EH (cell line): ENCODE measurements around the gene WDR26.
"Not testable (repeated sequence)": the region's sequence is repeated elsewhere in the genome, so short reads cannot be mapped to it uniquely, and the experiment has no call there.

Experiments
- DNase-seq: peaks from one replicate; pipeline ENCODE4 v3.0.0-alpha.2; 2015; ENCODE audit warnings: low read depth

Gene WDR26

GRCh38 chr1:224433701-224434672 is 610 bp downstream of the WDR26 start:
- peak; percentile 41 for DNase-seq

DNA sequence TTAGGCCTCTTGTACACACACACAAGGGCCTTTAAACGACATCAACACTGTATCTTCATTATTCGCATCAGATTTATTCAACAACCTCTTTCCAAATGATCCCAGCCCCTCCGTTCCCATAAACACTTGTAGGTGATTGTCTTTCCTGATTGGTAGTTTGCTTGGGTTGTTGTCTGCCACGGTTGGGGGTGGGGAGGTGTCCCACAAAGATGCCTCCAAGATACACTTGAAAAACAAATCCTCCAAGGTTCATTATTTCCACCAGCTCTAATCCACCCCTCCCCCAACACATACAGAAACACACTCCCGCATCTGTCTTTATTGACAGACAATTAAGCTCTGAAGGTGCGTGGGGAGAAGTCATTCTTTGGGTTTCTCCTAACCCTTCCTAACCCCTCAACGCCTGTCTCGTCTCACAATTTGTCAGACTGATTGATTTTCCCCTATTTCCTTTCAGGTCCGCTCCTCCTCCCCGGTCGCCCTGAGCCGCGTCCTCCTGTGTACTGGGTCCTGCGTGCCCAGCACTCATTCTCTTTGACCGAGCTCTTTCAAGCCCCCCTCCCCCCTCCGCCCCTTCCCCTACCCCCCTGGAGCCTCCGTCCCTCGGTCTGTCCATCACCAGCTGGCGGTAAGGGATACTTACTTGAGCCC is 1.4 kb downstream of the WDR26 start:
- no peak for DNase-seq

DNA sequence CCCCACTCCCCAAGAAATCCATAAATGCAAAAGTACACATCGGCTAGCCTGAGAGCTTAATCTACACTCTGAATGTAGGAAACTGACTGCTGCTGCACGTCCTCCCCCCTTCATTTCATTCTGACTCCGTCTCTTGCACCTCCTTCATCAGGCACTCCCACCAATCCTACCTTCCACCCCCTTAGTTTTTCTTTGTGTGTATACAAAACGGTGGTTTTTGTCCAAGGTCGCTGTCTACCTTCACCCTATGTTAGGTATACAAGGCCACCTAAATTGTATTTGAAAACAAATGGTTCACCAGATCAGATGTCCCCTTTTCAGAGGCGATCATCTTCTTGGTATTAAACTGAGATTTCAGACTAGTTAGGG is 1.9 kb downstream of the WDR26 start:
- no peak for DNase-seq

- peak; percentile 37 for DNase-seq
Measured at GRCh38 chr1:224432146-224432545, 2.5 kb downstream of the WDR26 start.

DNA sequence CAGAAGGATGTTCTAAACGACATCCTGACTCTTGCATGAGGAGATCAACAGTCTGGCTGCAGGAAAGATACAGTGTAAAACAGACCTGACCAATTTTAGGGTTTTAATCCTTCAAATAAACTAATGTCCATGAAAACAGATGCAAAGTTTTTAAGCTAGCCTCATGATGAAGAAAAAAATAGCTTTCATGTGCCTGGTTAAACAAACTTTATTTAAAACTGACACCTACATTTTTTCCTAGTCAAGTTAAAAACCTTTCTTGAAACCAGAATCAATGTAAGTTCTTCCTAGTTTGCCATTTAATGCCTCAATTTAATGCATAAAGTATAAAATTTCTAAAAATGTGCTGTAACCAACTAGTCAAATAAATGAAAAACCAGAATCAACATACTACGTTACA is 2.9 kb downstream of the WDR26 start:
- no peak for DNase-seq

DNA sequence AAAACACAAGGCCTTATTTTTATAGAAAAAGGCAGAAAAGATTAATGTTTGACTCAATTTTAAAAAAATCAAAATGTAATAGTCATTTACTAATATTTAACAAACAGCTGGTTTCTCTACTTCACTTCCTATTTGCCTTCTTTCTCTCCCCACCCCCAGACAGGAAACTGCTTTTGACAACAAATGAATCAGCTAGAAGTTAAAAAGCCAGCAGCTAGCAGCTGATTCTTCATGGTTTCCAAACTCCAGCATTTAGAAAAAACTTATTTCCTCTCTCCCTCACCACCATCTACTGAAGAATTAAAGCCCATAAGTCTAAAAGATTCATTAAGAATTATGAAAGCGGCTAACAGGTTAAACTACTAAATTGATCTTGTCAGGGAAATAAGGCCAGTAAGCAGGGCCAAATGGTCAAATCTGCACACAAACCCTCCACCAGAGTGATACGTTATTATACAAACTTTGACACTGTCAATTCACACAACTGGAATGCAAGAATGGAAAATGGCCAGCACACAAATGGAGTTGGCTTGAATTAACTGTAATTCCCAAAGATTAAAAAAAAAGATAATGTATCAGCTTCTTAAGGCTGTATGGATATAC is 4.0 kb downstream of the WDR26 start:
- DNase-seq, result peak; percentile 80

GRCh38 chr1:224429616-224430326 is 4.8 kb downstream of the WDR26 start:
- DNase-seq, result no peak

- DNase-seq, result not testable (repeated sequence)
Measured at GRCh38 chr1:224428713-224429112, 5.9 kb downstream of the WDR26 start.

GRCh38 chr1:224427346-224427745 is 7.3 kb downstream of the WDR26 start:
- DNase-seq, result peak; percentile 89

- DNase-seq, result not testable (repeated sequence)
Measured at GRCh38 chr1:224426869-224427268, 7.7 kb downstream of the WDR26 start.

- peak; percentile 4 for DNase-seq
Measured at GRCh38 chr1:224425279-224425884, 9.2 kb downstream of the WDR26 start.

- no peak for DNase-seq
Measured at GRCh38 chr1:224420106-224420505, 14.5 kb downstream of the WDR26 start.

DNA sequence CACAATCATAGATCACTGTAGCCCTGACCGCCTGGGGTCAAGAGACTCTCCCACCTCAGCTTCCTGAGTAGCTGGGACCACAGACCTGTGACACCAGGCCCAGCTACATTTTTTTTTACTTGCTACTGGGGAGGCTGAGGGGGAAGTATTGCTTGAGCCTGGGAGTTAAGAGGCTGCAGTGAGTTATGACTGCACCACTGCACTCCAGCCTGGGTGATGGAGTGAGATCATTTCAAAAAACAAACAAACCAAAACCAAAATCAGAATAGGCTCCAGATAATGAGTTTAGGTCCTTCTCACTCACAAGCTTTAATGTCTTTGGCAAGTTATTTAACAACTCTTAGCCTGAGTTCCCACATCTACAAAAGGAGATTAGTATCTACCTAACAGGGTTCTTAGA is 22.8 kb downstream of the WDR26 start:
- peak; percentile 79 for DNase-seq

DNA sequence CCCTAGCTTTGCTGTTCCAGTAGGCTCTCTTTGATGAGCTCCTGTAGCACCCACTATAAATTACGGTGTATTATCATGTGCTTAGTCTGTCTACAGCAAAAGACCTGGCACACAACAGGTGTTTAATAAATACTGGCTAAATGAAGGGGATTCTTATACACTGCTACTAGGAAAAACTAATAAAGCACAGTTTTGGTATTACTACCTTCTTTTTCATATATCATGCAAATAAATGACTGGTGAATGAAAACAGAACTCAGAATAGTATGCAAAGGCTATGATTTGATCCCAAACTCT is 26.4 kb downstream of the WDR26 start:
- DNase-seq, result no peak

DNA sequence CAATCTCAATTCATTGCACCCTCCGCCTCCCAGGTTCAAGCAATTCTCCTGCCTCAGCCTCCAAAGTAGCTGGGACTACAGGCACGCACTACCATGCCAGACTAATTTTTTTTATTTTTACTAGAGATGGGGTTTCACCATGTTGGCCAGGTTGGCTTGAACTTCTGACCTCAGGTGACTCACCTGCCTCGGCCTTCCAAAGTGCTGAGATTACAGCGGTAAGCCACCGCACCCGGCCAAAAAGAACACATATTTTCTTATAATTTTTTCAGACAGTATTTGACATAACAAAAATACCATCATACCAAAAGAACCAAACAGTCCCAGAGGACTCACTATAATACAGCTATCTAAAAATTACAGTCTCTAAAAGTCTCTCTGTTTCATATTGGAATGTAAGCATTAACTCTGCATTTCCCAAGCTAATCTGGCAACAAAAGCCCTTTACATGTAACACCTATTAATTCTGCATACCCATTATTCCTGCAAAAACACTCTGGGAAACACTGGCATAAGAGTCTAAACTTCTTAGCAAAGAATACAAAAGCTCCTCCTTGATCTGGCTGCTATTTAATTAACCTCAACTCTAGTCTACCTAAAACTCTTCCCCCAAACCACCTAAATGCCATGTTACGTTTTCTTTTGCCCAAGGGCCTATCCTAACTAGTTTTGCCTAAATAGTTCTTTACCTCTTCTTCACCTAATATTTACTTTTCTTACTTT is 26.9 kb downstream of the WDR26 start:
- DNase-seq, result no peak

DNA sequence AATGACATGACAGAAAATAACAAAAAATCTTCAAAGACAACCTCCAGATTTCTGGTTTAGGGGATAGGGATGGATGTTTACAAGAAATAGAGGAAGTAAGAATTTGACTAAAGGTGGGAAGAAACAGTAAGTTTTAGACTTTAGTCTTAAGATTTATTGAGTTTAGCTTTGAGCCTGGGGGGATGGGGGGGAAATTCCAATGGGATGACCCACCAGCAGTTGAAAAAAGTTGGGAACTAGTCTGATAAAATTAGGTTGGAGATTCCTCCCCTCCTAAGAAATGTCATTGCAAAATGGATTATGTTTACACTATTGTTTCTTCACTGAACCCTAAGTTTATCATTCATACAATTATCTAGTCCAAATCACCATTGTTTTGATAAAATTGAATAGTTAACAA is 28.4 kb downstream of the WDR26 start:
- peak; percentile 58 for DNase-seq

DNA sequence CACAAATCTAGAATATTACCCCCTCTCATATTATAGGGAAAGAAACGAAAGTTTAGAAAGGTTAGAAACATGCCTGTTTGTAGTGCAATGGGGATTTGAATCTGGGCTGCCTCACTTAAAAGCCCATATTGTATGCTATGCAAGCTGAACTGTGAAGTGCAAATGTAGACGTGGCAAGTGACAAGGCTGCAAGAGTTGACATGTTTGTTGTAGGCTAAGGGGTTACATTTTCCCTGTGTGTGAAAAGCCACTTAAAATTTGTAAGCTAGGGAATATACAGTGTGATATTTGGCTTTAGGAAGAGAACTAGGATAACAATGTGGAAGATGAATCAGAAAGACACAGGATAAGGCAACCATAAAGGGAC is 29.0 kb downstream of the WDR26 start:
- DNase-seq, result no peak

DNA sequence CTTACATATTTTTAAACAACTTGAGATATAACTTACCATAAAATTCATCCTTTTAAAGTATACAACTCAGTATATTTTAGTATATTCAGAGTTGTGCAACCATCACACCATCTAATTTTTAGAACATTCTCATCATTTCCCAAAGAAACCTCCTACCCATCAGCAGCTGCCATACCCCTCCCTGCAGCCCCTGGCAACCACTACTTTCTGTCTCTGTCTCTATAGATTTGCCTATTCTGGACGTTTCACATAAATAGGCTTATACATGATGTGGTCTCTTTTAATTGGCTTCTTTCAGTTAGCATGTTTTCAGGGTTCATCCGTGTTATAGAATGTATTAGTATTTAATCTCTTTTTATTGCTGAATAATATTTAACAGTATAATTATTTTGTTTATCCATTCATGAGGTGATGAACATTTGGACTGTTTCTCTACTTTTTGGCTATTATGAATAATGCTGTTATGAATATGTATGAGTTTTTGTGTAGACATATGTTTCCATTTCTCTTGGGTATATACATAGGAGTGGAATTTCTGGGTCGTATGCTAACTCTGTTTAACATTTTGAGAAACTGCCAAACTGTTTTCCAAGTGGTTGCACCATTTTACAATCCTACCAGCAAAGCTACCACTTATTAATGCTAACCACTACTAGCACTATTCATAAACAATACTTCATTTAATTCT is 29.5 kb downstream of the WDR26 start:
- DNase-seq, result no peak

GRCh38 chr1:224402472-224403036 is 32.0 kb downstream of the WDR26 start:
- DNase-seq, result no peak

DNA sequence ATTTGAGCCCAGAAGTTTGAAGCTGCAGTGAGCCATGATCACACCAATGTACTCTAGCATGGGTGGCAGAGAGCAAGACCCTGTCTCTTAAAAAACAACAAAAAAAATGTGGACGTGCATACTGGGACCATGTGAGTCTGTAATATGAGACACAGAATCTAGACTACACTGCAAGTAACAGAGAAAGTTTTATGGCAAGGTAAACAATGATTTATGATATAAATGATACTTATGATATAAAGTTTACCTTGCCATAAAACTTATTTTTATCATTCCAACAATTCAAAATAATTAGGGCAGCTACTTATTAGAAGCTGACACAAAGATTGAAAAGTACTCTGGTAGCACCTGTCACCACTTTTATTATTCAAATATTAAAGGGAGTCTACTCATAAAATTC is 34.7 kb downstream of the WDR26 start:
- no peak for DNase-seq

DNA sequence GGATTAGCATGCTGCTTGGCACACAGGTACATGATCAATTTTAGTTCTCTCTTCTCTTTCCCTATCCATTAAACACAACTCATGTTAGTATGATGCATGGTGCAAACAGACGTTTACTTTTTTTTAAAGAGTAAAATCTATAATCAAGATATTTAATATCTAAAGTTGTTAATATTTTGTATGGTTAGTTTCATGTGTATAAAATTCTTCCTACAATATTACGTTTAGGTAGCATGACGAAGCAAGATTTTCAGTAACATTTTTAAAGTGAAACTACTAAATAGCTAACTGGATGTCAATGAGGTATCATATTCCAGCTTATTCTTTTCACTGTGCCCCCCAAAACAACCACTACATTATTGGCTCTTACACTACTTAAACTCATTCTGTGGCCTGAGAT is 41.3 kb downstream of the WDR26 start:
- DNase-seq, result no peak
